Measurements from ENCODE around the gene PEX14.
"Not testable (repeated sequence)": the region's sequence is repeated elsewhere in the genome, so short reads cannot be mapped to it uniquely, and the experiment has no call there.

The PEX14 gene

DNA sequence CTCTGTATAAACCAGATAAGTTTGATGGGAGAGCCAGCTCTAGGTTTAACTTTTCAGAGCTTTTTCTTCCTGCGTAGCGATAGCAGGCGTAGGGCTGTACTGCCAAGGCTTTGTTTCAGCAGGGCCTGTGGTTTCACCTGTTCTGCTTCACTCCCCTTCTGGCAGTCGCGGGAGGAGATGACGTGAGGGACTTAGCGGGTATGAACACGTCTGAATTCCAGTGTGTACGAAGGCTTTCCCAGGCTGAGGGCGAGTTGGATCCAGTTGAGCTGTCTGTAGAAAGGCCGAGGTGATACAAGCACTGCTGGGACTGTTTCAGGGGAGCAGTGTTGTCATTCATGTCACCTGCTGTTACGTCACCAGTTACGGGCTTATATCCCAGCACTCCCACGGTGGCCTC lies 21.2 kb downstream of the PEX14 start:
- peak in 1 of 5 donors; percentile 24 for DNase-seq

DNA sequence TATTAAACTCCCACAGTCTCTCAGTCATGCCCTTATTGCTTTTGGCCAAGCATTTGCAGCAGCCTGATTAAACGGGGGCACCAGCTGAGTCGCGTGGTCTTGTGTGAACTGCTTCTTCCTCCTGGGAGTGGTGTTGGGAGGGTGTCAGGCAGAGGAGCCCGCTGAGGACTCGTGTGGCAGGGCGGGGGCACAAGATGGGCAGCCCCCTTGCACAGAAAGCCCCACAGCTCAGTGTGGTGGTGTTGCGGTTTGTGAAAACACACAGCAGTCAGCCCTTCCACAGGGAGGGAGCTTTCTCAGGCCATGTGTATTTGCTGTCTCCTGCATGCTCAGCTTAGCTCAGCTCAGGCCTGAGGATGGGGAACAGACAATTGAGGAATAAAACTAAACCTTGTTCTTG lies 22.4 kb downstream of the PEX14 start:
- DNase-seq = no peak

DNA sequence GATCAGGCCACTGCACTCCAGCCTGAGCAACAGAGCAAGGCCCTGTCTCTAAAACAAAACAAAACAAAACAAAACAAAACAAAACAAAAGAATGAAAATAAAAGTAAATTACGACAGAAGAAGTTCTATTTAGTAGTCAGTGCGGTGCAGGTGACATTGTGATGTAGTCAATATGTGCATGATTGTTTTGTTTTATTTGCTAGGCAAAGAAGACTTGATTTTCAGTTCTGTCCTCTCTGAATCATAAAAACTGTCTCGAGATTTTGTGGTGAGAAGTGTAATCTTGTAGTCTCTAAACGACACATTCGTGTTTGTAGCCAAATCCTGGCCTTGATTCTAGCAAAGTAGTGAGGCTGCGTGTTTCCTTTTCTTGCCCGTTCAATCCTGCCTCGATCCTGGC lies 23.5 kb downstream of the PEX14 start:
- DNase-seq = peak in 1 of 5 donors; percentile 42

DNA sequence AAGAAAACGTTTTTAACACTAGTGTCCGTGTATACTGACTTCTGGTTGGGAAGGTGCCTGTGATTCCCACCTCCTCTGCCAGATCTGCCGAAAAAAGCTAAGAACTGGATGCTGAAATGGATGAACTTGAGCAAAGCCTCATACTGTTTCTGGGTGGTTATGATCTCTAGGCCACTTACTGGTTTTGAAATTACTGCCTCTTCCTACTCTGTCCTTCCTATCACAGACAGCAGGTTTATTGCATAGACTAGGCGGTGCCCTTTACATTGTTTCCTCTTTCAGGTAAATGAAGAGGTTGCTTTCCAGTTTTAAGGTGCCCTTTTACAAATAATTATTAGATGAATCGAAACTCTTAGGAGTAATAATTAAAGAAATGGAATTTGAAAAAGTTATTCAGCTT lies 27.5 kb downstream of the PEX14 start:
- DNase-seq = peak in 1 of 5 donors; percentile 62

DNA sequence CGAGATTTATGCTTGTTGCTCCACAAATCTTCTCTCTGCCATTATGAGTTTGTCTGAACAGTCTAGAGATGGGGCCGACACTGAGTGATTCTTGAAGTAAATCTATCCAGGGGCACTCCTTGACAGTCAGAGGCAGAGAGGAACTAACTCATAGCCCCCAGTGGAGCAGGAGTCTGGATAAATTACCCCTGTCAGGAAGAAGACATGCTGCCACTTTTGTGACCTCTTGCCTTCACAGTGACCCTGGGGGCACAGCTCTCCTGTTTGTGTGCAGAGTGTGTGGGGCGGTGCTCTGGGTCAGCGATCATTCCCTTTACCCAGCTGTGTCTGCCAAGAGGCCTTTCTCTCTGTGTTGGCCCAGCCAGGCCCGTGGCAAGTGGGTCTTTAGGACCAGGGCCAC lies 29.5 kb downstream of the PEX14 start:
- DNase-seq = no peak

DNA sequence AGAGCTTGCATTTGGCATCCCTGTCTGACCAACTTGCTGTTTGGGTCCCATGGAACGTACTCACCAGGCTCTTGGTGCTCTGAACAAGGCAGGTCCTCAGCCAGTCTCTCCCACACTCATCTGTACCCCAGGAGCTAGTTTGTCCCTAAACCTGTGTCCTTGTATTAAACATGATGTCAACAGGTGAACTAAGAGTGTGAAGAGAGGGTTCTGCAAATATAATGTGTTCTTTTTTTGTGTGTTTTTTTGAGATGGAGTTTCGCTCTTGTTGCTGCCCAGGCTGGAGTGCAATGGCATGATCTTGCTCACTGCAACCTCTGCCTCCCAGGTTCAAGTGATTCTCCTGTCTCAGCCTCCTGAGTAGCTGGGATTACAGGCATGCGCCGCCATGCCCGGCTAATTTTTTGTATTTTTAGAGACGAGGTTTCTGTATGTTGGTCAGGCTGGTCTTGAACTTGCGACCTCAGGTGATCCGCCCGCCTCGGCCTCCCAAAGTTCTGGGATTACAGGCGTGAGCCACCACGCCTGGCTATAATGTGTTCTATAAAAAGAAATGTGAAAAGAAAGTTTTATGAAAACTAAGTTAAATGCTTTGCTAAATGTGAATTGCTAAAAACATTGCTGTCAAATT lies 31.4 kb downstream of the PEX14 start:
- DNase-seq = not testable (repeated sequence)

DNA sequence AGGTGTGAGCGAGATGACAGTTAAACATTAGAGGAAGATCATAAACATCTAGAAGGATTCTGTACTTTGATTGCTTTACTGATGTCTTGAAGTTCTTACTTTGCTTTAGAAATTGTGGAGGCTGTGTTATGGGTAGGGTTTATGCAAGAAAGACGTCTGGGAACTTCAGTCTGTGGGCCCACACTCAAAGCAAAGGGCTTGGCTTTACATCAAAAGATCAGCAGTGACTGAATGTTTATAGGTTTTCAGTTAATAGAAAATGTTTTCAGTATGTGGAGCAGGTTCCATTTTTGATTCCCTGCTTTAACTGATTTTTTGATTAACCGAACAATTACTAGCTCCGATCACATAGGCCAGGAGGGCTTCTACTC lies 31.9 kb downstream of the PEX14 start:
- DNase-seq = no peak

DNA sequence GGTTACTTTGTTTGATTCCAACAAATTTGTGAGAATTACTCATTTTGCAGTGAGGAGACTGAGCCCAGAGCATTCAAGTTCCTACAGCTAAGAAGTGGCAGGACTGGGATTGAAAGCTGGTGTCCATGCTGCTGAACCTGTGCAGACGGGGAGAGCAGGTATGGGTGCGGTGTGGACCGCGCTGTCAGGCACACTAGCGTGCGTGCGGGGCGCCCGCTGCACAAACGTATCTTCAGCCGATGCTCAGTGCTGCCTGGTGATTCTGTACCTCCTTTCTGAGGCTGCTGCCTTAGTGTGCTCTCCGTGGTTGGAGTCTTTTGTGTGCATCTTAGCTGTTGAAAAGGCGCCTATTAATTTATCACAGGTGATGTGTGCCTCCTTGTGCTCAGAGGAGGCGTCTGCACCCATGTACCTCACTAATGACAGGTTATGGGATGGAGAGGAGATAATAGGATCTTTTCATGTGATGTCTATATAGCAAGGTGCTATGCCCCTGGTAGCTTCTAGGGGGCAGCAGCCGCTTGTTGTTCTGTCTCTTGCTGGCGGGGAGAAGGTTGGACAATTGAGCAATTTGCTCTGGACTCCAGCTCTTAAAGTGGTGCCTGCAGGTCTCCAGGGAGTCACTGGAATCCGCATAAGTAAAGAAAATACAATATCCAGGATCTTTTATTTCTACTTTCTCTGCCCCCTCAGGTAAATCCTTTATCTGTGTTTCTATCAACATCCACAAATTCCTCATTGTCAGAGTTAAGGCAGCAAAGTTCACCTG lies 32.5 kb downstream of the PEX14 start:
- DNase-seq = peak in 4 of 5 donors; percentile 37 to 66 (median 42)

DNA sequence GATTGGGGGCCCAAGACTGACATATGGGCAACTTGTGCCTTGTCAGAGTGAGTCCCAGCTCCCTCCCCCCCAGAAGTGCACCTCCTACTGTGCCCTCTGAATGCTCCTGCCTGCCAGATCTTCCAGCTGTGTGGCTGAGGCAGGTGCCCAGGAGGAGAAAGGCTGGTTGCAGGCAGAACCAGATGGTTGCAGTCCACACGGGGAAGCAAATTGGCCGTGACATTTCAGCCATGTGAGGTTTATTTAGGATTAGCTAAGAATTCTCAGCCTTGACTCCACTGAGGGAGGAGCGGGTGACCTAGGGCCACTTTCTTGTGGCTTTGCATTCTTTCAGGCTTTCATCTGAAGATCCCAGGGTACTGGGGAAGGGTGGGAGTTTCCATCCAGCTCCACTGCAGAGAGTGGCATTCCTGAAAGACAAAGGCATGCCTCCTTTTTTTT lies 33.8 kb downstream of the PEX14 start:
- DNase-seq = no peak

DNA sequence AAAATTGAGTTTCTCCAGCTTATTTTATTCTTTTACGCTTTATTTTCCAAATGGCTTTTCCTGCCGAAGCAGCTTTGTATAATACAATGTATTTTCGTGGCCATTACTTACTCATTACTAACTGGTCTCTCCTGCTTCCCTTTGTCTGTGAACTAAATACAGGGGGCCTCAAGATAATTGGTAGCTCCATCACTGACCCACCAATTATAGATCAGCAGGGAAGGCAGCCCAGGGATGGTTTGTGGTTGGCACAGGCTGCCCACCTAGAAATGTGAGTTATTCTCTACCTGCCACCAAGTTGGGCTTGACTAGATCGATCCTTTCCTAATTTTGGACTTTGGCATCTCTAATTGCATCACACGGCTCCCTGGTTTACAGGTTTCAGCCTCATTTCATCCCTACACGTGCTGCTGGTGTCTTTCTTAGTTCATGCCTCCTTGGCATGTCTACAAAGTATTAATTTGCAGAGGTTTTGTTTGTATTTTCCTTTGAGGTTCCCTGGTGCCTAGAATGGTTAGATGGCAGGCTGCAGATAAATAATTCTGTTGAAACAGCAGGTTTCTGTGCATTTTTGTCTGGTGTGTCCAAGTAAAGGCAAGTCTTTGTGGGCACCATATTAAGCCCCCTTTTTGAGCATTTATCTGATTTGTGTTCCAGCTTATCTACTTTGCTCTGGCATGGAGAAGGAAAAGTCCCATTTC lies 35.2 kb downstream of the PEX14 start:
- no peak for DNase-seq

DNA sequence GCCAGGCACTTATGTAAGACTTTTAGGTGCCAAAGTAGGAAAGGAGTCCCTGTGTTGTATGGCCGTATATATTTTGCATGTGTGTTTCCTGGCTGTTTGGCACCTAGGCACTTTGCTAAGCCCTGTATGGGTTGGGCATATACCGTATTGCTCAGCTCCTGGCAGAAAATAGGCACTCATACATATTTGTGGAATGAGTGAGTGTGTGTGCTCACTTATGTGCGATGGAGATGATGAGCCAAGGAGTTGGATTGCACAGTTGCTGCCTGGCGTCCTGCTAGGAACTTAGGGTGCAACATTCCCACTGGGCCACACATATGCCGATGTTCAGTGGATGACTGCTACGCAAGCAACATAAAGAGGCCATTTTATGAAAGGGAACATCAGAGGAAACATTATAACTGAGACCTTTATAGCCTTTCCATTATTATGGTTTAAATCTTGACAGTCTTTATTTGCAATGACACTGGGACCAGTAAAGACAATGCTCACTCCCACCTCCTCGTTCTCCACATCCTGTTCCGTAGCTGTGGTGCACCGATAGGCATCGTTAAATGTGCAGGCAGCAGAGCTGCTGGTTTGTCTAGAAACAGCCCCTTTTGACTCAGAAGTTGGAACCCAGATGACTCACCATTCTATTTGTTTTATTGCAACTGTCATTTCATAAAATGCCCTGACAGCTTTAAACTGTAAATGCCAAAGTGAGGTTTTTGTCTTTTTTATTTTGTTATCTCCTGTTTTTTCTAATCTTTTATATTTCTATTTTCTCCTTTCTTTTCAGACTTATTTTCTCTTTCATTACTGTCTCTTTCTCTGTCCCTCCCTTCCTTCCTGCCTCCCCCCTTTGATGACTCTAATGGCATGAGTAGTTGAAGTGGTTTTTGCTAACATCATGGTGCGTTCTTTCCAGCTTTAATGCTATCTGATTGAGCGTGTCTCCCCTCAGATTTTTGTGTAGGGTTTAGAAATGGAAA lies 36.1 kb downstream of the PEX14 start:
- DNase-seq = peak; percentile 27 to 96 (median 60)

DNA sequence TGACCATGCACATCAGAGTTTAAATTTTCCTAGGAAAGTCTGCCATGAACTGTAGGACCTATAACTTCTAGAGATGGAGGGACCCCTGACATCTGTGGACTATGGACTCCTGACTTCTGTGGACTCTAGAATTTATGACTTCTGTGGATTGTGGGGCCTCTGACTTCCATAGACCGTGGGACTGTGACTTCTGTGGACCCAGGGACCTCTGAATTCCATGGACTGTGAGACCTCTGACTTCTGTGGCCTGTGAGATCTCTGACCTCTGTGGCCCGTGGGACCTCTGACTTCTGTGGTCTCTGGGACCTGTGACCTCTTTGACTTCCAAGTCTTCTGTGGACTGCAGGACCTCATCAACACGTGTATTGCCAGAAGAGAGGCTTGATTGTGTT lies 36.7 kb downstream of the PEX14 start:
- DNase-seq = no peak

DNA sequence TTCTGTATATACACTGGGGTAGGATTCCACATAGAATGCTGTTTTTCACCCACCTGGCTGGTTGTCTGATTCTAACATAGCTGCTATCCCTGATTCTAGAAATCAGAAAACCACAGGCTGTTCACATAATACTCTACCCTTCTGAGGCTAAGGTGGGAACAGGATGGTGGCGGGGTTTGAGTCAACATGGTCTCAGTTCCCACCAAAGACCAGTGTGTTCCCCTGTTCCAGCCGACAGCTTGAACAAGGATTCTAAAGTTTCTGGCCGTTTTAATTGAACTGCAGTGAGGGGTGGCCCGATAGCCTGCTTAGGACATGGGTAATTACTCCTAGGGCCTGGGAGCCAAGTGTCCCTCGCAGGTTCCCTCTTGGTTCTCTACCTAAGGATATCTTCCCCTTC lies 38.4 kb downstream of the PEX14 start:
- DNase-seq = peak in 1 of 5 donors; percentile 34

DNA sequence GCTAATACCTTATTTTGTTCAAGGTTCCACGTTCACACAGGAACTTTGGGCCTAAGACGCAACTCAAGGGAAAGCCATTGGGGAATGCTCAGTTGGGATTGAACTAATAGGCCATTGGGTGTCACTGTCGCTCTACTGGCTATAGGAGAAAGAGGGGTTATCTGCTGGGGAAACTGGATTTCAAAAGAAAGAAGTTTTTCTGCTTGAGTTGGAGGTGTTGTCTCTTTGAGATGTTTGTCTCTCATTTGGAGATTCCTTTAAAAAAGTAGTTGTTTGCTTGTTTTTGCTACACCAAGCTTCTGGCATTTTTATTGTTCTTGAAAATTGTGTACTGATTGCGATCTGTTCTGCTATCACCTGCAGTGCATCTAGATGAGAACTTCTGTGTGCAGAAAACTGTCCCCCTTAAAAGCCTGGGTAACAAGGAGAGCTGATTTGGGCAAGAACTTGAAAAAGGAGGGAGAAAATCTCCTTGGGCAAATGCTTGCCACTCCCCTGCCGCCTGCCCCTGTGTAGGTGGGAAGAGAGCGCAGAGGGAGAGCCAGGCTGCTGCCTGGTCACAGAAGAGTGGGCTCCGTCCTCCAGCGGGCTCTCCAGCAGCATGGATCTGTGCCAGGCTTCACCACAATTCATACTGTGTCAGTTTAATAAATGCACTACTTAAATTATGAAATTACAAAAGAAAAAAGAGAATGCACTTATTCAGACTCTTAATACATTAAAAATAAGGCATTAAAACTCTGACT lies 39.9 kb downstream of the PEX14 start:
- DNase-seq = no peak

DNA sequence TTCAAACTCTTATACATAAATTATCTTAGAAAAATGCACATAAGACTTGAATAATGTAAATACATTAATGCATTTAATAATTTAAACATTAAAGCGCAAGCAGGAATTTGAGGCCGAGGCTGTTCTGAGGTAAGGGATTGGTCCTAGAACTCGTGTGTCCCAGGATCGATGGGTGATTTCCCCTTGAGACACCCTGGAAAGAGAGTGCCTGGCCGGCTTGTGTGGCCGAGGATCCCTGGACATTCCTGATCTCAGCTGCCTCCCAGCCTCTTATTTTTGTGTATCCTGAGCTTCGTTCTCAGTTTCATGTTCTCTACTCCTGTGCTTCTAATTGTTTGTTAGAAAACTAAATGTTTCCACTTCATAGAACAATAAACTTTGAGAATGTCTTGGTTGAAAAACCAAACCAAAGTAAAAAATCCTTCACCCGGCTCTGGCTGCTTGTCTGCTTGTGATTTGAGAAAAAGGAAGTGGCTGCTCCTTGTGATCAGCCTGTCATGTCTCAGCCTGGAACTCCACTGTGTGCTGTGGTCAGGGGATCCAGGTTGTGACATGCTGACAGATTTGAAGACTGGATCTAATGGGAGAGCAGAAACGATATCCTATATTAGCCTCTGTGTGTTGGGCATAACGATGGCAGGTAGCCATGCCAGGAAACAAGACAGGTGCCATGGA lies 40.7 kb downstream of the PEX14 start:
- DNase-seq = no peak

DNA sequence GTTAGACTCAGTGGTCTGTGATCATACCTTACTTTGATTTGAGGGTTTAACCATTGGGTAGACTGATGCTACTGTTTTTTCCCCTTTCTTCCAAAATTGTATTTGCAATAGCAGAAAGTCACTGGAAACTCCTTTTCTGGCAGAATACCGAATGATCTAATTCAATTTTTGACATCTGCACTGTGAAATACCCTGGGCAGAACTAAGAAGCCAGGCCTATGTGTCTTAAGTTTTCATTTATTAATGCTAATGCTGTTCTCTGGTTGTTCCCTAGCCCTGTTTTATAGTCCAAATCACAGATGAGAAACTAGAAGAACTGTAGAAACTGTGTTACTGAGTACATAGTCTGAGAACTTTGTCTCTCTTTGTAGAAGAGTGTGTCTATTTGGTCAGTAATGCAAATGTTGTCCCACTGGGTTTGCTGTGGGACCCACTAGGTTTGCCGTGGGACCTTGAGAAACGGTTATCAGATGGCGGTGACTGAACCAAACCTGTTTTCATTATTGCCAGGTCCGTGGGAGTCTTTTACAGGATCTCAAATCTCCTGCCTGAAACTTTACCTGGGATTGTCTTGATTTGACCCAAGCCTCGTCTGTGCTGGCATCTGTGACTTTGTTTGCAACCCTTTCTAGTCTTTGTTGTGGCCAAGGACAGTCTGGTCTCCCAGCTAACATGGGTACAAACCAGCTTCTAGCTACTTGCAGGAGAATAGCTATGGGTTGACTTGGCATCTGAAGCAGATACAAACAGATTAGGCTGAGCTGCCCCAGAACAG lies 41.4 kb downstream of the PEX14 start:
- no peak for DNase-seq

DNA sequence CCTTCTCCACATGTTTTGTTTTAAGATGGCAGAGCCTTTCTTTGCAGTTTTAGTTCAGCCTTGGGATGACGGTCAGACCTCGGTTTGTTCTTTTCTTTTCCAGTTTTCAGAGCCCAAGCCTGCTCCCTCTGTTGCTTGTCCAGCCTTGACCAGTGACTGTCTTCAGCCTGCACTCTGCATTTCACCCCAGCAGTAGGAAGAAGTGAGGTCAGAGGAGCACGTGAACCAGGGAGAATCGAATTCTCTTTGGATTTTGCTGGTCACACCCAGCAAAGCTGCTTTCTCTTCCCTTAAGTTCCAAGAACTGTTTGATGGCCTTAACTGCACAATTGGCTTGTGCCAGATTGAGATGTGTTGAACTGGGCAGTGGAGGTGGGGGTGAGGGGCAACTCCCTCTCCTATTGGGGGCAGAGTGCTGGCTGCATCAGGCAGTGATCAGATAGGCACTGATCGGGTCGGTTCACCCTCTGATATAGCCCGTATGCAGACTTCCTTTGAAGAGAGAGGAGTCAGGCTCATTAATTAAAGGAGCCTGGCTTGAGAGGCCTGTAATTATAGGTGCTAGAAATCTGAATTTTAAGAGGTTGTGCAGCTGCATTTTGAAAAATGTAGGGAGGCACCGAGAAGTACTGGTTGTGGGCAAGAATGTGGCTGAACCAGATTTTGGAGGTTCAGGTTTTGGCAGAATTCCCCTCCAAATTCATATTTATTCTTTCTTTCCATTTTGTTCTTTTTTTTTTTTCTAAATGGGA lies 42.4 kb downstream of the PEX14 start:
- DNase-seq = no peak

DNA sequence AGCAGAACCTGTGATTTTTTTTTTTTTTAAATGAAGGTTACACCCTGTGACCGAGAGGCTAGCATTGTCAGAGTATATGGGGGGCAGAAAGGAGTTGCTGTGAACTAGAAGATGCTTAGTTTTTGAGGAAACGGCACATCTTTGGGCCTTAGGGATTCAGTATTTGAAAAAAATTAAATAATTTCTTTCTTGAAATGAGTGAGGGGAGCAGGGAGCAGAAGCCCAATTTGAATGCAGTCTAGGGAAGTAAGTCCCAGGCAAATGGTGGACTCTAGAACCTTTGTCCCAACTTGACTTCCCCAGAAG lies 42.9 kb downstream of the PEX14 start:
- no peak for DNase-seq

DNA sequence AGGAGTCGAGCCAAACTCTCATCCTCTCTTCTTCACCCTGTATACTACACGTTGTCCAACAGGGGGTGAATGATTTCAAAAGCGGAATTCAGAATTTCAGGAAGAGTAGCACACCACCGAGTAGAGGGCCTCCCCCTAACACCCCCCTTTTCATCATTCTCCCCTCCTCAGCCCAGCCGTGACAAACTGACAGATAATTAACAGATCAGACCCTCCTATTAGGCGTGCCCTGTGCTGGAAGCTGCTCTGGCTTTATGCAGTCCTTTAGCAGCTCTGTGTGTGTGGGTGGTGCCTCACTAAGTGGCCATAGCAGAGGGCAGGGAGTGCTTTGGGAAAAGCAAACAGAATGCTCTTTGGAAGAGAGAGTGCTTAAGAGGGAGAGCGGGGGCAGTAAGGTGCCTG lies 44.3 kb downstream of the PEX14 start:
- DNase-seq = no peak

DNA sequence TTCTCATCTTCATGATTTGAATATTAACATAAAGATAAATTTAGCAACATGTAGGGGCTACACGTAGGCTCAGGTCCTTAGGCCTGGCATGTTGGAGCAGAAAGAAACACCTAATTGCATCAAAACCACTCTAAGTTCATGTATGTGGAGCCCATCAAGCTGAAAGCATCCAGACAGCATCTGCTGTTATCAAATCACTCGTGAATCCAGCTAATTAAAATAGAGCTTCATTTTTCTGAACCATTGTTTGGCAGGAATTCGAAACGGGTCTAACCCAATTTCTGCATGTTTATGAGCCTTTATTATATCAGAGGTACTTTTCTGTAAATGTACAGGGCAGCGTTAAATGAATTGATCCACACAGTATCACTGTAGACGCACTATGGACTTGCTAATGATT lies 45.7 kb downstream of the PEX14 start:
- DNase-seq = no peak
